ENCODE data around the gene MLLT10.

DNA sequence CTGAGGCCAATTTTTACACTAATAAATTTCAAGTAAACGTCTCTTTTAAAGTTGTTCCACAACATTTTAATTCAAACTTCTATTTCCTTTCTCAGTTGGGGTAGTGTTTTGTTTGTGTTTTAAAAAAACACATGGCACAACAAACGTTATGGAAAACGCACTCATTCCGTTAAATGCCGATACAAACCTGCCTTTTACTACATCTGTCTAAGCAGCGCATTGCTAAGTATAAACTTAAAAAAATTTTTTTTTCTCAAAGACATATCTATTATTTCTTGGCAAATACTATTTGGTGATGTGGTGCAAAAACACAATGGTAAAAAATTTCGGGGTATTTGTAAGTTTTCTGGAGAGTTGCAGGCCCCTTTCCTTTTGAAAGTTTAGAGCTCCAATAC lies 9.9 kb upstream of the MLLT10 start:
- TF ChIP-seq CTCF (IDR thresholded peaks at IDR 0.05) (no peak), POLR2A (IDR thresholded peaks at IDR 0.05) (no peak)

Data from adrenal gland (tissue), 5 donors.